Osteoblast (primary cell): ENCODE results near the gene OOEP. TPM values are rescaled to one million over a fixed set of nuclear protein-coding genes. Genes with fewer than 3 reads are reported as not detected.
A peak's percentile ranks its signal among the peaks of the same experiment; 100 is the strongest.

Source experiments
- DNase-seq: peaks from one replicate; pipeline ENCODE4 v3.0.0; 2011; ENCODE audit warnings: low spot score, mixed read lengths; ENCODE audit not compliant: insufficient read length; ENCODE audit errors: missing footprints
- H2AFZ ChIP-seq: 2 replicates; pipeline ENCODE4 v1.6.0; 2011; ENCODE audit warnings: mild to moderate bottlenecking, low read length
- H3K27ac ChIP-seq: 2 replicates; pipeline ENCODE4 v1.5.1; 2011; ENCODE audit warnings: mild to moderate bottlenecking, low read depth, low read length, moderate library complexity
- H3K27me3 ChIP-seq: 2 replicates; pipeline ENCODE4 v1.6.0; 2012; ENCODE audit warnings: mild to moderate bottlenecking, control low read depth, inconsistent platforms, low read length, moderate library complexity; ENCODE audit not compliant: insufficient read depth
- H3K36me3 ChIP-seq: 2 replicates; pipeline ENCODE4 v1.5.1; 2011; ENCODE audit warnings: mild to moderate bottlenecking, low read length, control low read depth, moderate library complexity; ENCODE audit not compliant: insufficient read depth
- H3K4me1 ChIP-seq: 2 replicates; pipeline ENCODE4 v1.5.1; 2011; ENCODE audit warnings: mild to moderate bottlenecking, low read length, control low read depth, moderate library complexity; ENCODE audit not compliant: insufficient read depth
- H3K4me2 ChIP-seq: 2 replicates; pipeline ENCODE4 v1.6.0; 2011; ENCODE audit warnings: mild to moderate bottlenecking, low read length; ENCODE audit not compliant: insufficient read depth
- H3K4me3 ChIP-seq: fragments of 200-600 bp; sonication (generic); 3 replicates; pipeline ENCODE4 v1.5.1; 2012; ENCODE audit warnings: mild to moderate bottlenecking, low read length, inconsistent platforms; ENCODE audit not compliant: insufficient read depth
- H3K79me2 ChIP-seq: 2 replicates; pipeline ENCODE4 v1.6.0; 2012; ENCODE audit warnings: mild to moderate bottlenecking, low read length, control low read depth, inconsistent platforms; ENCODE audit not compliant: insufficient read depth
- H3K9me3 ChIP-seq: 2 replicates; pipeline ENCODE4 v1.5.1; 2011; ENCODE audit warnings: low read depth, low read length, control low read depth
- H4K20me1 ChIP-seq: 2 replicates; pipeline ENCODE4 v1.6.0; 2012; ENCODE audit warnings: mild to moderate bottlenecking, low read length, control low read depth; ENCODE audit not compliant: insufficient read depth
- CTCF ChIP-seq: IDR thresholded peaks from 2 replicates; pipeline ENCODE4 v1.5.1; 2011; ENCODE audit warnings: mild to moderate bottlenecking, low read depth, low read length, moderate library complexity; ENCODE audit errors: extremely low read depth
- total RNA-seq: library from RNA; depleted of rRNA; stranded (reverse); fragments of >200 nt; gene quantifications from 2 replicates; pipeline ENCODE4 v1.2.3, GENCODE V29; 2012

The OOEP gene
- total RNA-seq, 1 donor = 0.36 TPM

- no peak for TF ChIP-seq CTCF
- H3K4me3 ChIP-seq = no peak overlapping the region
- H3K27me3 ChIP-seq = no peaks in the 10 kb centered on the region
- no peaks in the 10 kb centered on the region for H3K4me1 ChIP-seq
- no peak for DNase-seq
- no peak overlapping the region for H2AFZ ChIP-seq
- H3K36me3 ChIP-seq = no peaks in the 10 kb centered on the region
- H3K4me2 ChIP-seq = no peak overlapping the region
- H3K79me2 ChIP-seq = no peaks in the 10 kb centered on the region
- H3K27ac ChIP-seq = no peak overlapping the region
- peaks cover 5% of the 10 kb centered on the region for H3K9me3 ChIP-seq
- H4K20me1 ChIP-seq = no peaks in the 10 kb centered on the region
Measured at GRCh38 chr6:73368675-73369074, 1.0 kb downstream of the OOEP start.

GRCh38 chr6:73367761-73368355, 1.8 kb downstream of the OOEP start:
- no peaks in the 10 kb centered on the region for H3K79me2 ChIP-seq
- peak; percentile 79 for DNase-seq
- peaks cover 5% of the 10 kb centered on the region for H3K9me3 ChIP-seq
- no peaks in the 10 kb centered on the region for H3K36me3 ChIP-seq
- no peaks in the 10 kb centered on the region for H4K20me1 ChIP-seq
- H3K4me3 ChIP-seq = no peak overlapping the region
- H3K4me1 ChIP-seq = no peaks in the 10 kb centered on the region
- no peak overlapping the region for H3K27ac ChIP-seq
- TF ChIP-seq CTCF = no peak
- H3K27me3 ChIP-seq = no peaks in the 10 kb centered on the region
- peak overlapping the region; percentile 32 for H3K4me2 ChIP-seq
- H2AFZ ChIP-seq = no peak overlapping the region

GRCh38 chr6:73364549-73364948, 5.1 kb downstream of the OOEP start:
- Histone ChIP-seq H3K4me1 (no peaks in the 10 kb centered on the region), H4K20me1 (no peaks in the 10 kb centered on the region), H3K27me3 (no peaks in the 10 kb centered on the region), H3K36me3 (no peaks in the 10 kb centered on the region), H2AFZ (no peak overlapping the region), H3K79me2 (no peaks in the 10 kb centered on the region), H3K9me3 (no peaks in the 10 kb centered on the region), H3K27ac (no peak overlapping the region), H3K4me3 (no peak overlapping the region), H3K4me2 (no peak overlapping the region)
- DNase-seq = no peak
- TF ChIP-seq CTCF = no peak

- H3K4me2 ChIP-seq = no peak overlapping the region
- H3K4me1 ChIP-seq = no peaks in the 10 kb centered on the region
- no peaks in the 10 kb centered on the region for H4K20me1 ChIP-seq
- no peak for TF ChIP-seq CTCF
- DNase-seq = no peak
- no peak overlapping the region for H2AFZ ChIP-seq
- H3K27me3 ChIP-seq = no peaks in the 10 kb centered on the region
- no peak overlapping the region for H3K27ac ChIP-seq
- no peaks in the 10 kb centered on the region for H3K36me3 ChIP-seq
- H3K4me3 ChIP-seq = no peak overlapping the region
- H3K9me3 ChIP-seq = no peaks in the 10 kb centered on the region
- H3K79me2 ChIP-seq = no peaks in the 10 kb centered on the region
Measured at GRCh38 chr6:73364121-73364520, 5.6 kb downstream of the OOEP start.
